Epidermal melanocyte (primary cell): ENCODE data around the gene NLGN4Y.

ENCODE experiments used
- DNase-seq: peaks from one replicate; pipeline ENCODE4 v3.0.0; 2011; ENCODE audit warnings: low spot score; ENCODE audit not compliant: insufficient read length

Gene NLGN4Y

GRCh38 chrY:14524272-14525231 is at the start of gene NLGN4Y:
TSS of gene NLGN4Y (plus strand) at chrY:14524529. CDS start at chrY:14622120, 97,591 bp downstream.
- DNase-seq = no peak

- no peak for DNase-seq
These were observed 38.4 kb upstream of the NLGN4Y start for GRCh38 chrY:14485935-14486334.

GRCh38 chrY:14490226-14490625 is 34.1 kb upstream of the NLGN4Y start:
- DNase-seq = no peak

GRCh38 chrY:14498071-14498470 is 26.3 kb upstream of the NLGN4Y start:
- DNase-seq = no peak

- DNase-seq = no peak
These were observed 19.7 kb upstream of the NLGN4Y start for GRCh38 chrY:14504592-14504991.

- DNase-seq = no peak
These were observed 1.9 kb upstream of the NLGN4Y start for GRCh38 chrY:14522379-14522950.

- DNase-seq = no peak
These were observed 648 bp upstream of the NLGN4Y start for GRCh38 chrY:14523491-14524271.

GRCh38 chrY:14525315-14525714 is 986 bp downstream of the NLGN4Y start:
- DNase-seq = no peak

GRCh38 chrY:14528361-14528760 is 4.0 kb downstream of the NLGN4Y start:
- no peak for DNase-seq

- no peak for DNase-seq
These were observed 12.4 kb downstream of the NLGN4Y start for GRCh38 chrY:14536703-14537102.

GRCh38 chrY:14543506-14543905 is 19.2 kb downstream of the NLGN4Y start:
- no peak for DNase-seq

- DNase-seq = no peak
These were observed 57.0 kb downstream of the NLGN4Y start for GRCh38 chrY:14581294-14581693.

- DNase-seq = no peak
These were observed 62.4 kb downstream of the NLGN4Y start for GRCh38 chrY:14586725-14587124.

GRCh38 chrY:14601372-14601771 is 77.0 kb downstream of the NLGN4Y start:
- no peak for DNase-seq

- DNase-seq = no peak
These were observed 93.3 kb downstream of the NLGN4Y start for GRCh38 chrY:14617625-14618024.

- no peak for DNase-seq
These were observed 94.2 kb downstream of the NLGN4Y start for GRCh38 chrY:14618513-14618912.

- DNase-seq = no peak
These were observed 103.9 kb downstream of the NLGN4Y start for GRCh38 chrY:14628208-14628607.

- DNase-seq = no peak
These were observed 107.3 kb downstream of the NLGN4Y start for GRCh38 chrY:14631676-14632075.

GRCh38 chrY:14633718-14634117 is 109.4 kb downstream of the NLGN4Y start:
- no peak for DNase-seq

- DNase-seq = no peak
These were observed 110.6 kb downstream of the NLGN4Y start for GRCh38 chrY:14634954-14635353.

- no peak for DNase-seq
These were observed 113.2 kb downstream of the NLGN4Y start for GRCh38 chrY:14637551-14637950.

- DNase-seq = no peak
These were observed 117.5 kb downstream of the NLGN4Y start for GRCh38 chrY:14641853-14642252.
